Endothelial cell (in vitro differentiated cells): Measurements from ENCODE around the gene FBH1. TPM values are rescaled to one million over a fixed set of nuclear protein-coding genes. Genes with fewer than 3 reads are reported as not detected.

Source experiments
- DNase-seq: peaks from one replicate; pipeline ENCODE4 v3.0.0; 2021; ENCODE audit warnings: low spot score
- H3K27ac Mint-ChIP-seq: one replicate; pipeline ENCODE4 v1.8.0; 2021; ENCODE audit warnings: mixed read lengths, inconsistent platforms; ENCODE audit not compliant: unreplicated experiment
- H3K27me3 Mint-ChIP-seq: one replicate; pipeline ENCODE4 v1.8.0; 2021; ENCODE audit warnings: mild to moderate bottlenecking, moderate library complexity, mixed read lengths, inconsistent platforms; ENCODE audit not compliant: unreplicated experiment
- H3K36me3 Mint-ChIP-seq: one replicate; pipeline ENCODE4 v1.8.0; 2021; ENCODE audit warnings: mild to moderate bottlenecking, low read depth, mixed read lengths, inconsistent platforms; ENCODE audit not compliant: unreplicated experiment
- H3K4me1 Mint-ChIP-seq: one replicate; pipeline ENCODE4 v1.8.0; 2021; ENCODE audit warnings: mild to moderate bottlenecking, mixed read lengths, inconsistent platforms; ENCODE audit not compliant: unreplicated experiment
- H3K4me3 Mint-ChIP-seq: one replicate; pipeline ENCODE4 v1.8.0; 2021; ENCODE audit warnings: mild to moderate bottlenecking, mixed read lengths, inconsistent platforms; ENCODE audit not compliant: unreplicated experiment
- H3K9me3 Mint-ChIP-seq: one replicate; pipeline ENCODE4 v1.8.0; 2021; ENCODE audit warnings: mixed read lengths, inconsistent platforms; ENCODE audit not compliant: unreplicated experiment
- total RNA-seq: library from RNA; stranded (reverse); fragmentation: NEBNext Ultra II Directional; extraction: Animal tissue kit (Norgen Biotek cat#: 25700); gene quantifications from one replicate; pipeline ENCODE4 v1.2.1, GENCODE V29; 2021; ENCODE audit not compliant: unreplicated experiment
- TF ChIP-seq, protein P1 (sequence below): fragments of 200-600 bp; sonication (generic); IDR thresholded peaks from one replicate; pipeline ENCODE4 v1.5.0; 2021; ENCODE audit warnings: antibody characterized with exemption; ENCODE audit not compliant: unreplicated experiment

FBH1 gene
- total RNA-seq, 1 donor from 2014 or later = 95.2 TPM

DNA sequence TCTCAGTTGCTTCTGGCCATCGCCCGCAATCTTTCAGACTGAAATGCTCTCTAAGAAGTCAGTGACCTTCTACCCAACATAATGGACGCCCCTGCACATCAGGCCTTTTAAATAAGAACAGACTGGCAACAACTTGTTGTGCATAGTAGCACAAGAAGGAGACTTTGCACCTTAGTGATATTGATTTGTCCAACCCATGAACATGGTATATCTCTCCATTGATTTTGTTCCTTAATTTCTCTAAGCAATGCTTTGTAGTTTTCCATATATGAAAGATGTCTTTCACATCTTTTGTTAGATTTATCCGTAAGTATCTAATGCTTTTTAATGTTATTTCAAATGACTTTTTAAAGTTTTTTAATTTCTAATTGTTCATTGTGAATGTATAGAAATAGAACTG lies 83.0 kb downstream of the FBH1 start:
- Mint-ChIP-seq H3K4me1 (peaks cover 8% of the 10 kb centered on the region), H3K36me3 (no peaks in the 10 kb centered on the region), H3K9me3 (no peaks in the 10 kb centered on the region), H3K4me3 (no peak overlapping the region), H3K27me3 (peaks cover 6% of the 10 kb centered on the region), H3K27ac (no peak overlapping the region)
- DNase-seq = no peak
- TF ChIP-seq, protein P1, sequence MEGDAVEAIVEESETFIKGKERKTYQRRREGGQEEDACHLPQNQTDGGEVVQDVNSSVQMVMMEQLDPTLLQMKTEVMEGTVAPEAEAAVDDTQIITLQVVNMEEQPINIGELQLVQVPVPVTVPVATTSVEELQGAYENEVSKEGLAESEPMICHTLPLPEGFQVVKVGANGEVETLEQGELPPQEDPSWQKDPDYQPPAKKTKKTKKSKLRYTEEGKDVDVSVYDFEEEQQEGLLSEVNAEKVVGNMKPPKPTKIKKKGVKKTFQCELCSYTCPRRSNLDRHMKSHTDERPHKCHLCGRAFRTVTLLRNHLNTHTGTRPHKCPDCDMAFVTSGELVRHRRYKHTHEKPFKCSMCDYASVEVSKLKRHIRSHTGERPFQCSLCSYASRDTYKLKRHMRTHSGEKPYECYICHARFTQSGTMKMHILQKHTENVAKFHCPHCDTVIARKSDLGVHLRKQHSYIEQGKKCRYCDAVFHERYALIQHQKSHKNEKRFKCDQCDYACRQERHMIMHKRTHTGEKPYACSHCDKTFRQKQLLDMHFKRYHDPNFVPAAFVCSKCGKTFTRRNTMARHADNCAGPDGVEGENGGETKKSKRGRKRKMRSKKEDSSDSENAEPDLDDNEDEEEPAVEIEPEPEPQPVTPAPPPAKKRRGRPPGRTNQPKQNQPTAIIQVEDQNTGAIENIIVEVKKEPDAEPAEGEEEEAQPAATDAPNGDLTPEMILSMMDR = no peak

GRCh38 chr10:5975641-5976473 lies 85.8 kb downstream of the FBH1 start:
- peaks cover 3% of the 10 kb centered on the region for H3K36me3 Mint-ChIP-seq
- no peaks in the 10 kb centered on the region for H3K9me3 Mint-ChIP-seq
- peaks cover 10% of the 10 kb centered on the region for H3K27me3 Mint-ChIP-seq
- DNase-seq = no peak
- peaks cover 8% of the 10 kb centered on the region for H3K4me1 Mint-ChIP-seq
- TF ChIP-seq, protein P1 = no peak
- H3K27ac Mint-ChIP-seq = no peak overlapping the region
- H3K4me3 Mint-ChIP-seq = peak overlapping the region; percentile 91

GRCh38 chr10:5976512-5977470 lies 86.7 kb downstream of the FBH1 start:
- Mint-ChIP-seq H3K4me1 (peaks cover 8% of the 10 kb centered on the region), H3K36me3 (peaks cover 3% of the 10 kb centered on the region), H3K4me3 (peak overlapping the region; percentile 91), H3K27ac (no peak overlapping the region), H3K27me3 (peaks cover 10% of the 10 kb centered on the region), H3K9me3 (no peaks in the 10 kb centered on the region)
- TF ChIP-seq, protein P1 = no peak
- DNase-seq = peak; percentile 46

GRCh38 chr10:5977471-5978229 lies 87.6 kb downstream of the FBH1 start, which contains the start of gene IL15RA:
Gene IL15RA (minus strand): TSS chr10:5977543. CDS start chr10:5977492, 51 bp downstream.
- H3K4me1 Mint-ChIP-seq = peaks cover 8% of the 10 kb centered on the region
- peaks cover 10% of the 10 kb centered on the region for H3K27me3 Mint-ChIP-seq
- peak within 1 kb of the TSS; percentile 92 for H3K4me3 Mint-ChIP-seq

More at GRCh38 chr10:5977471-5978229, 87.6 kb downstream of the FBH1 start, which contains the start of gene IL15RA:
- H3K27ac Mint-ChIP-seq = peak within 1 kb of the TSS; percentile 42
- H3K9me3 Mint-ChIP-seq = no peaks in the 10 kb centered on the region
- TF ChIP-seq, protein P1 = no peak
- DNase-seq = peak; percentile 55
- peaks cover 3% of the 10 kb centered on the region for H3K36me3 Mint-ChIP-seq
